ENCODE results near the gene KSR1.

Gene KSR1

DNA sequence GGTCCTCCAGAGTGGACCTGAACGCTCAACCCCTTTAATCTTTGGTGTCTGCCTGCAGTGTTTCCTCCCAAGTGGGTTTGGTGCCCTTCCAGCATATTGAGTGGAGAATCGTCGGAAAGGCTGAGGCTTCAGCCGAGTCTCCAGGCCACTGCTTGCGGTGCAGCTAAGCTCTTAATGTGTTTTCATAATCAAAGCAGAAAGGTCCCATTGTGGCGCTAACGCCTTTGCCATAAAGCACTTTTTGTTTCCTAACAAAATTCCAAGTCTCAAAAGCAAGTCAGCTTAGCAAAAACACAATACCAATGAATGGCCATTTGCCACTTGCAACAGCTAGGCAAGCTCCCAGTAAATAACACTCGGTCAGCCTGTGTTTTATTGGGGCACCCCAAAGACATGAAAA is 57.6 kb downstream of the KSR1 start:
- ChIA-PET CTCF (no interaction called here), POLR2A (no interaction called here)
- DNase-seq (ENCODE audit: extremely low spot score), result no peak
- TF ChIP-seq FOXA1 (IDR thresholded peaks at IDR 0.05) (no peak), HDGF (IDR thresholded peaks at IDR 0.05; ENCODE audit: borderline replicate concordance) (no peak), TARDBP (IDR thresholded peaks at IDR 0.05) (no peak), FOXM1 (IDR thresholded peaks at IDR 0.05; ENCODE audit: borderline replicate concordance) (no peak), NFRKB (IDR thresholded peaks at IDR 0.05) (no peak)

DNA sequence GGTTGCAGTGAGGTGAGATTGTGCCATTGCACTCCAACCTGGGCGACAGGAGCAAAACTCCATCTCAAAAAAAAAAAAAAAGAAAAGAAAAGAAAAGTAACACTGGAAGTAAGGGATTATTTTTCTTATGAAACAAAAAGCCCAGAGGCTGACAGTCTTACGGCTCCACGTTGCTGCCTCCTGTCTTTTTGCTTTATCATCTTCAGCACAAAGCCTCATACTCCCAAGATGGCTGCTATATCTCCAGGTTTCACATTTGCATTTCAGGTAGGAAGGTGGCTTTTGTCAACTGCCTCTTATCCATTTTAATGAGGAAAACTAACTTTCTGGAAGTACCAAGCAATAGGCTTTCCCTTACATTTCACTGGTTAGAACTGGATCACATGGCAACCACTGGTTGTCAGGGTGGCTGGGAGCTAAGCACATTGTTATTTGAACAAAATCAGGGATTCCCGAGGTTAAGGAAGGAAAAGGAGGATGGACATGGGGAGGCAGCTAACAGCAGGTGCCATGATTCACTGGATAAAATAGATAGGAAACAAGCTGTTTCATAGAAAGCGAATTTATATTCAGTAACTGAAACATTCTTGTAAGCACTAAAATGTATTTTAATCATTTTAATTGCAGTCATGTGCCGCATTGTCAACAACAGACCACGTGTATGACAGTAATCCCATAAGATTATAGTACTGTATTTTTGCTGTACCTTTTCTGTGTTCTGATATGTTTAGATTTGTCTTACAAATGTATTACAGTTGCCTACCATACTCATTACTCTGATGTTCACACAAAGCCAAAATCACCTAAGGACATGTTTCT is 58.6 kb downstream of the KSR1 start:
- CTCF ChIA-PET, result interaction anchor here (0.7 to 1.0 kb wide), 2 partner anchors 21 to 245 kb away, joined by 3 to 4 read pairs; no protein-coding TSS in a partner anchor
- TF ChIP-seq FOXA1 (IDR thresholded peaks at IDR 0.05) (no peak), BHLHE40 (IDR thresholded peaks at IDR 0.05; ENCODE audit: borderline replicate concordance) (no peak), ELF4 (IDR thresholded peaks at IDR 0.05) (no peak), L3MBTL2 (conservative IDR thresholded peaks at IDR 0.05) (no peak), CTBP1 (IDR thresholded peaks at IDR 0.05; ENCODE audit: borderline replicate concordance) (no peak), FOXM1 (IDR thresholded peaks at IDR 0.05; ENCODE audit: borderline replicate concordance) (no peak), ZNF384 (IDR thresholded peaks at IDR 0.05) (no peak), NFRKB (IDR thresholded peaks at IDR 0.05) (no peak), FOXK2 (IDR thresholded peaks at IDR 0.05) (no peak), SUZ12 (IDR thresholded peaks at IDR 0.05) (no peak), TARDBP (IDR thresholded peaks at IDR 0.05) (no peak), HDGF (IDR thresholded peaks at IDR 0.05; ENCODE audit: borderline replicate concordance) (no peak), LEF1 (IDR thresholded peaks at IDR 0.05; ENCODE audit: borderline replicate concordance) (no peak), SP1 (IDR thresholded peaks at IDR 0.05) (no peak), ARNT (IDR thresholded peaks at IDR 0.05) (no peak)
- TF ChIP-seq, protein P1, sequence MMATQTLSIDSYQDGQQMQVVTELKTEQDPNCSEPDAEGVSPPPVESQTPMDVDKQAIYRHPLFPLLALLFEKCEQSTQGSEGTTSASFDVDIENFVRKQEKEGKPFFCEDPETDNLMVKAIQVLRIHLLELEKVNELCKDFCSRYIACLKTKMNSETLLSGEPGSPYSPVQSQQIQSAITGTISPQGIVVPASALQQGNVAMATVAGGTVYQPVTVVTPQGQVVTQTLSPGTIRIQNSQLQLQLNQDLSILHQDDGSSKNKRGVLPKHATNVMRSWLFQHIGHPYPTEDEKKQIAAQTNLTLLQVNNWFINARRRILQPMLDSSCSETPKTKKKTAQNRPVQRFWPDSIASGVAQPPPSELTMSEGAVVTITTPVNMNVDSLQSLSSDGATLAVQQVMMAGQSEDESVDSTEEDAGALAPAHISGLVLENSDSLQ (IDR thresholded peaks at IDR 0.05), result no peak
- DNase-seq (ENCODE audit: extremely low spot score), result no peak
- POLR2A ChIA-PET, result no interaction called here

DNA sequence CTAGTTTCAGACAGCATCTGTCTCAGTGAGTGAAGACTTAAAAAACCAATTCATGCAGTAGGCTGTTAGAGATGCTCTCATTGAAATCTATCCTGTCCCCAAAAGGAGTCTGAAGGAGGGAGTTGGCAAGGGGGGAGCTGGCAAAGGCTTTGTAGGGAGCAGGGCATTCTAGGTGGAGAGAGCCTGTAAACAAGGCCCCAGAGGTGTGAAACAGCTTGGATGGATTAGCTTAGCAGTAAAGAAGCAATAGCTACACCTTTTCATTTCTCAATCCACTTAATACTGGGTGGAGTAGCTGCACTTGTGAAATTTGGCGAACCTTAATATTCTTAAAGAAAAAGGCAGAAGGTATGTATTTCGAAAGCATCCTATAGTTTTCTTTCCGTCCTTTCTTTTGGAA is 61.8 kb downstream of the KSR1 start:
- TF ChIP-seq BHLHE40 (IDR thresholded peaks at IDR 0.05; ENCODE audit: borderline replicate concordance), result no peak
- no peak for TF ChIP-seq SP1 (IDR thresholded peaks at IDR 0.05)
- ChIA-PET POLR2A (no interaction called here), CTCF (no interaction called here)
- no peak for DNase-seq (ENCODE audit: extremely low spot score)

DNA sequence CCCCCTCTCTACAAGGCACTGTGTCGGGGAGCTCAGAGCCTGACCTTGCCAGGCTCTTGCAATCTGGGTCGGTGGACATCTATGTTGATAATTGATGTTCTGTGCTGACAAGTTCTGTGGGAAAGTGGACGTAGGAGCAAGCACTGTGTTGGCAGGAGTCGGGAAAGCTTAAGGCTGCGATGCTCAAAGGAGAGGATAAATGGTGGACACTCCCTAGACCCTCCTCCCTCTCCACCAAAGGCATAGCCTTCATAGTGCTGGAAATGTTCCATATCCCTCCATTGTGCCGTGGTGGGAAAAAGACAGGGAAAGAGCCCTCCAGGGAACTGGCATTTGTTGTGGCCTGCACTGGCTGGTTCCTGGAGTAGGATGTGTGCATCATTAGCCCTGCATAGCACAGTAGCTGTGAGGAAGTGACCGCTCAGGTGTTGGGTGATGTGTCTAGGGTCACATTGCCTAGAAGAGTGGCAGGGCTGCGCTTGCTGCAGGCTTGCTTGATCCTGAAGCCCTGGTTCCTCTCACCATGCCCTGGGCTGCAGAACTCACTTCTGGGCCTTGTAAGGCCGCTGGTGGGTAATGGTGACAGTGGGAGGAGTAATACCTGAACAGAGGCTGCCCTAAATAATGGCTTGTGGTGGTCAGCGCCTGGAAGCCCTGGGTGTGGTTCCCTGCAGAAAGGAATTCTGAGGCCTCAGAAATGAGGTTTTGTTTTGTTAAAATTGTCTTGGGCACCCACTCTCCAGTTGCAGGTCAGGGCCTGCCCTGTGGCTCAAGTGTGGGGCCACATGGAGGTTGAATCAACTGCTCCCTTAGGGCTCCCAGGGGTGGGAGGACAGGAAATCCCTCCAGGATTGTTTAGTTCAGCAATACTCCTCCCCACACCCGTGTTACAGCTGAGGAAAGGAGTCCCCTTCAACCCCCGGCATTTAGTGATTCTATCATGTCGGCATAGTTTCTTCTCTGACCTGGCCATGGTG is 62.6 kb downstream of the KSR1 start:
- ChIA-PET POLR2A (no interaction called here), CTCF (no interaction called here)
- TF ChIP-seq BHLHE40 (IDR thresholded peaks at IDR 0.05; ENCODE audit: borderline replicate concordance) (no peak), HDGF (IDR thresholded peaks at IDR 0.05; ENCODE audit: borderline replicate concordance) (no peak), FOXA1 (IDR thresholded peaks at IDR 0.05) (no peak), NFRKB (IDR thresholded peaks at IDR 0.05) (no peak), ARNT (IDR thresholded peaks at IDR 0.05) (no peak), FOXM1 (IDR thresholded peaks at IDR 0.05; ENCODE audit: borderline replicate concordance) (no peak), LEF1 (IDR thresholded peaks at IDR 0.05; ENCODE audit: borderline replicate concordance) (no peak), SUZ12 (IDR thresholded peaks at IDR 0.05) (no peak), CTBP1 (IDR thresholded peaks at IDR 0.05; ENCODE audit: borderline replicate concordance) (no peak), L3MBTL2 (conservative IDR thresholded peaks at IDR 0.05) (no peak), FOXK2 (IDR thresholded peaks at IDR 0.05) (no peak)
- TF ChIP-seq, protein P1 (IDR thresholded peaks at IDR 0.05), result no peak
- DNase-seq (ENCODE audit: extremely low spot score), result no peak

DNA sequence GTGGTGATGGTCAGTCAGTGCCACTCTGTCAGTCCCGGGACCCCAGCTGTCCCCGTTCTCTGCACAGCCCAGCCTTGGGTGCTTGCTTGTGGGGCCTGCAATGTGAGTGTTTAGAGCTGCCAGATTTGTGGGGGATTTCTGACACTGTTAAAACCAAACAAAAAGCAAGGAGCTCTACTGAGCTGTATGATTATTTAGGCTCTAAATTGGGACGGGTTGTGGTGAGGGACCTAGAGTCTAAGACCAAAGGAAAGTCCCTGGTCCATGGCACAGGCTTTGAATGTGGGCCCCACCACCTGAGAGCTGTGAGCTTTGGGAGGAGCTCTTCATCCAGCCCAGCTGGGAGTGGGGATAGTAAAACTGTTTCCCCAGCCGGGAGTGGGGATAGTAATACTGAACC is 63.3 kb downstream of the KSR1 start:
- no peak for TF ChIP-seq NFRKB (IDR thresholded peaks at IDR 0.05)
- TF ChIP-seq FOXA1 (IDR thresholded peaks at IDR 0.05), result no peak
- no peak for TF ChIP-seq LEF1 (IDR thresholded peaks at IDR 0.05; ENCODE audit: borderline replicate concordance)
- TF ChIP-seq TARDBP (IDR thresholded peaks at IDR 0.05), result no peak
- ChIA-PET POLR2A (no interaction called here), CTCF (no interaction called here)
- DNase-seq (ENCODE audit: extremely low spot score), result no peak

DNA sequence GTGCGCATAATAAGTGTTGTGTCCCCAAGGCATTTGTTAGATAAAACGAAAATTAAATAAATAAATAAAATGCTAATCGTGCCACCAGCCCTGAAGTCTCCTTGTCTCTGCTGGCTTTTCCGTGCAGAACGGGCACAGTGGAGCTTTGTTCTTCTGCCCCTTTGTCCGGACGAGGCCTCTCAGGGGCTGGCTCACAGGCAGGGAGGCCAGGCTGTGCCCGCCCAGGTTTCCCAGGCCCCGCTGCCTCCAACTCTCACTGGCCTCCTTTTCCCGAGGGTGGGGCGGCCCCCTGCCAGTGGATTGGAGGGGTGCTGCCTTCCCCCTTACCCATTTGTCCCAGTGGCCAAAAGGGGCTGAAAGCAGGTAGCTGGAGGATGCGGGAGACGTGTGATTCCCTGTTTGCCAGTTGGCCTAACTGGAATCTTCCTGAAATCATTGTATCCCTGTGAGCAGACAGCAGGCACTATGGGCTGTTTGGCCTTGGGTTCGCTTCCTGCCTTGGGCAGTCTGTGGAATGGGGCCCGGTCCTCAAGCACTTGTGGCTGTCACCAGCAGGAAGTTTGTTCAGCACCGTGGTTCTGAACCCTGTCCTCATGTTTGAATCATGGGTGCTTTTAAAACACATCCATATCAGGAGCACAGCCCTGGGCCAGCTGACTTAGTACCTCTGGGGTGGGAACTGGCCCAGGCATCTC is 64.4 kb downstream of the KSR1 start:
- POLR2A ChIA-PET, result no interaction called here
- TF ChIP-seq SUZ12 (IDR thresholded peaks at IDR 0.05), result no peak
- TF ChIP-seq TARDBP (IDR thresholded peaks at IDR 0.05), result no peak
- TF ChIP-seq ELF4 (IDR thresholded peaks at IDR 0.05), result no peak
- TF ChIP-seq L3MBTL2 (conservative IDR thresholded peaks at IDR 0.05), result no peak
- no peak for TF ChIP-seq SP1 (IDR thresholded peaks at IDR 0.05)
- TF ChIP-seq FOXA1 (IDR thresholded peaks at IDR 0.05), result no peak
- TF ChIP-seq BHLHE40 (IDR thresholded peaks at IDR 0.05; ENCODE audit: borderline replicate concordance), result no peak
- no peak for TF ChIP-seq ZNF384 (IDR thresholded peaks at IDR 0.05)
- TF ChIP-seq HDGF (IDR thresholded peaks at IDR 0.05; ENCODE audit: borderline replicate concordance), result no peak
- TF ChIP-seq FOXM1 (IDR thresholded peaks at IDR 0.05; ENCODE audit: borderline replicate concordance), result no peak
- TF ChIP-seq LEF1 (IDR thresholded peaks at IDR 0.05; ENCODE audit: borderline replicate concordance), result no peak
- TF ChIP-seq NFRKB (IDR thresholded peaks at IDR 0.05), result no peak
- TF ChIP-seq FOXK2 (IDR thresholded peaks at IDR 0.05), result no peak
- TF ChIP-seq, protein P1 (IDR thresholded peaks at IDR 0.05), result no peak
- TF ChIP-seq CTBP1 (IDR thresholded peaks at IDR 0.05; ENCODE audit: borderline replicate concordance), result no peak
- no peak for TF ChIP-seq ARNT (IDR thresholded peaks at IDR 0.05)
- DNase-seq (ENCODE audit: extremely low spot score), result no peak
- CTCF ChIA-PET, result no interaction called here
